Gastroesophageal sphincter (tissue), 3 donors: ENCODE data around the gene INPP5D.

ENCODE experiments used
- CTCF ChIP-seq, 4 experiments: fragments of 200-600 bp in 2 of 4; fragments of 450-650 bp in 2 of 4; sonication (generic) in 1 of 4; IDR thresholded peaks; one replicate each; pipeline ENCODE4 v1.5.1; 2017 to 2019; ENCODE audit warnings: antibody characterized with exemption in 4 of 4, mild to moderate bottlenecking in 2 of 4, moderate library complexity in 2 of 4
- EP300 ChIP-seq: sonication (generic); formaldehyde crosslinking; IDR thresholded peaks from one replicate; pipeline ENCODE4 v1.6.1; 2017; ENCODE audit warnings: antibody characterized with exemption, mild to moderate bottlenecking
- POLR2A ChIP-seq, 2 donors: fragments of 450-650 bp; IDR thresholded peaks; one replicate each; pipeline ENCODE4 v1.6.1; 2017; ENCODE audit warnings: antibody characterized with exemption in 2 of 2, mild to moderate bottlenecking in 2 of 2, moderate library complexity in 1 of 2
- POLR2AphosphoS5 ChIP-seq: sonication (generic); formaldehyde crosslinking; IDR thresholded peaks from one replicate; pipeline ENCODE4 v1.6.1; 2017; ENCODE audit warnings: antibody characterized with exemption

DNA sequence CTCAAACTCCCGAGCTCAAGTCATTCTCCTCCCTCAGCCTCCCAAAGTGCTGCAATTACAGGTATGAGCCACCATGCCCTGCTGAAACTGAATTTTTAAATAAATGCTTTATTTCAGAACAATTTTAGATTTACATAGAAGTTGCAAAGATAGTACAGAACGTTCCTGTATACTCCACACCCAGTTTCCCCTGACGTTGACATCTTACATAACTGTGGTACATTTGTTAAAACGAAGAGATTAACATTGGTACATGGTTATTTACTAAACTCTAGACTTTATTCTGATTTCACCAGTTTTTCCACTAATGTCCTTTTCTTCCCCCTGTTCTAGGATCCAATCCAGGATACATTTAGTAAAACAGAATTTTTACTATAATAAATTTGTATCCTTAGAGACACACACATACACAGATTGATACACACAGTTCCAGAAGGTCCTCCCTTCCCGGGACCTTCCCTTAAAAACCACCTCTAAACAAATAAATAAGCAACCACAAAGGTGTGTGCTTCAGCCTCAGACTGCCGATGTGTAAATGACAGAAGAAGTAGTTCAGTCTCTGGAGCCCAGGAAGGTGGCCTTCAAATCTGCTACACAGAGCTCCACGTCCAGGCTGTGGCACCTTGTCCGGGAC lies 20.8 kb upstream of the INPP5D start:
- TF ChIP-seq CTCF (IDR thresholded peaks at IDR 0.05) (no peak), POLR2AphosphoS5 (no peak), POLR2A (IDR thresholded peaks at IDR 0.05) (no peak), EP300 (no peak)
